ENCODE measurements around the gene ARPIN.
"Not testable (repeated sequence)": the region's sequence is repeated elsewhere in the genome, so short reads cannot be mapped to it uniquely, and the experiment has no call there.

The ARPIN gene

DNA sequence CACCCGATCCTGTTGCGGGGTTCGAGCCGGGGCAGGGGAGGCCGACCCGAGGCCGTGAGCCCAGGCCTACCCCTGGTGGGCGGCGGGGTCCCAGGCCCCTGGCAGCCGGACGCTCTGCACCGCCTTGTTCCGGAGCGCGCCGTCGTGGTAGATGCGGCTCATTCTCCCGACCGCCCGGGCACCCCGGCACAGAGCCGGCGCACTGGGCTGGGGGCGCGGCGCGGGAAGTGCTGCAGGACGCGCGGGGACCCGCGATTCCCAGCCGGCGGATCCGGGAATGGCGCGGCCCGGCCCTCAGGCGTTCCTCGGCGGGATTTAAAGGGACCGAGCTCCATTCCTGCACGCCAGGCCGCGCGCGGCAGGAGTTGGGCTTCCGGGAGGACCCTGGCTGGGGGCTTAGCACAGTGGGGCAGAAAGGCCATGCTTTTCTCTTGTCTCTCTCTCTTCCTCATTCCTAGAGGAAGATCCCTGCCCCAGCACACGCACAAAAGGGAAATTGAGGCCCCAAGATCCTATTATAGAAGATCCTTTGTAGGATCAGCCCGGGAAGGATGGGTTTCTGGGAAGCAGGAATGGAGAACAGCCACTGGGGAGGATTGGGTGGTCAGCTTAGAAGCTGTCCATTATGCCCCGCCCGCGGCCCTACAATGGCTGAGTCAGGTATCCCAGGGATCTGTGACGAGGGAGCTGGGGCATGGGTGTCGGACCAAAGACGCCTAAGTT lies at the start of gene ARPIN:
ARPIN (minus strand) TSS at position 279 of the 723 bp plus-strand sequence; CDS start at position 162, 117 bp downstream.
- Histone ChIP-seq H3K9me3 (no peaks in the 10 kb centered on the region), H3K27me3 (no peaks in the 10 kb centered on the region), H3K4me3 (peak within 1 kb of the TSS; percentile 88 to 95), H3K36me3 (peaks cover 0 to 24% (median 17%) of the 10 kb centered on the region in 3 donors), H3K27ac (peak within 1 kb of the TSS; percentile 77 to 84), H3K4me1 (peaks cover 0 to 19% (median 15%) of the 10 kb centered on the region in 4 donors)
- peak; percentile 35 to 77 for DNase-seq
- intact Hi-C loops (cut with DNase I; ENCODE audit: low total_unique reads), result loop anchor here (5.0 kb wide), 1 partner anchor 154 kb away; no protein-coding TSS in a partner anchor
- TF ChIP-seq, protein P1, sequence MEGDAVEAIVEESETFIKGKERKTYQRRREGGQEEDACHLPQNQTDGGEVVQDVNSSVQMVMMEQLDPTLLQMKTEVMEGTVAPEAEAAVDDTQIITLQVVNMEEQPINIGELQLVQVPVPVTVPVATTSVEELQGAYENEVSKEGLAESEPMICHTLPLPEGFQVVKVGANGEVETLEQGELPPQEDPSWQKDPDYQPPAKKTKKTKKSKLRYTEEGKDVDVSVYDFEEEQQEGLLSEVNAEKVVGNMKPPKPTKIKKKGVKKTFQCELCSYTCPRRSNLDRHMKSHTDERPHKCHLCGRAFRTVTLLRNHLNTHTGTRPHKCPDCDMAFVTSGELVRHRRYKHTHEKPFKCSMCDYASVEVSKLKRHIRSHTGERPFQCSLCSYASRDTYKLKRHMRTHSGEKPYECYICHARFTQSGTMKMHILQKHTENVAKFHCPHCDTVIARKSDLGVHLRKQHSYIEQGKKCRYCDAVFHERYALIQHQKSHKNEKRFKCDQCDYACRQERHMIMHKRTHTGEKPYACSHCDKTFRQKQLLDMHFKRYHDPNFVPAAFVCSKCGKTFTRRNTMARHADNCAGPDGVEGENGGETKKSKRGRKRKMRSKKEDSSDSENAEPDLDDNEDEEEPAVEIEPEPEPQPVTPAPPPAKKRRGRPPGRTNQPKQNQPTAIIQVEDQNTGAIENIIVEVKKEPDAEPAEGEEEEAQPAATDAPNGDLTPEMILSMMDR (IDR thresholded peaks at IDR 0.05), result no peak

DNA sequence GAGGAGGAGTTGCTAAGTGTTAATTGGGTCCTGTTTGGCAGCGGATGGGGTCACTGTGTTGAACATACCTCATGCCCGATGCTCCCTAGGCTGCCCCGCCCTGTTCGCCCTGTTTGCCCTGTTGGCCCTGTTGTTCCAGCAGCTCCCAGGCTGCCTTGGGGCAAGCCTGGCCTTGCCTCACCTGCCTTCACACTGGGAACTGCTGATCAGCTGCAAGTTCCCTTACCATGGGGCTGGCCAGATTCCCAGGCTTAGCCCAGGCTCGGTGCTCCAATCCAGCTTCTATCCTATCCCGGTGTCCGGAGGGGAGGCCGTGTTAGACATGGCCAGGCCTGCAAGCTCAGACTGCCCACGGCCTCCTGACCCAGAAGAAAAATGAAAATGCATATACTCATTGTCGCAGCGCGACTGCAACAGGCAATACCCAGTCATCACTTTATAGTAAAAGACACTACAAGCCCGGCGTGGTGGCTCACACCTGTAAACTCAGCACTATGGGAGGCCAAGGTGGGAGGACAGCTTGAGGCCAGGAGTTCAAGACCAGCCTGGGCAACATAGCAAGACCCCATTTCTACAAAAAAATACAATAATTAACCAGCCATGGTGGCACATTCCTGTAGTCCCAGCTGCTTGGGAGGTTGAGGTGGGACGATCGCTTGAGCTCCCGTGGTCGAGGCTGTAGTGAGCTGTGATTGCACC lies 45.5 kb upstream of the ARPIN start:
- Histone ChIP-seq H3K27ac (no peak overlapping the region), H3K4me3 (no peak overlapping the region), H3K4me1 (peaks cover 0 to 5% (median 0%) of the 10 kb centered on the region in 4 donors), H3K27me3 (peaks cover 0 to 2% of the 10 kb centered on the region in 2 donors), H3K36me3 (no peaks in the 10 kb centered on the region), H3K9me3 (no peaks in the 10 kb centered on the region)
- no peak for DNase-seq
- intact Hi-C loops (cut with DNase I; ENCODE audit: low total_unique reads), result no loop called here
- TF ChIP-seq, protein P1 (IDR thresholded peaks at IDR 0.05), result no peak

DNA sequence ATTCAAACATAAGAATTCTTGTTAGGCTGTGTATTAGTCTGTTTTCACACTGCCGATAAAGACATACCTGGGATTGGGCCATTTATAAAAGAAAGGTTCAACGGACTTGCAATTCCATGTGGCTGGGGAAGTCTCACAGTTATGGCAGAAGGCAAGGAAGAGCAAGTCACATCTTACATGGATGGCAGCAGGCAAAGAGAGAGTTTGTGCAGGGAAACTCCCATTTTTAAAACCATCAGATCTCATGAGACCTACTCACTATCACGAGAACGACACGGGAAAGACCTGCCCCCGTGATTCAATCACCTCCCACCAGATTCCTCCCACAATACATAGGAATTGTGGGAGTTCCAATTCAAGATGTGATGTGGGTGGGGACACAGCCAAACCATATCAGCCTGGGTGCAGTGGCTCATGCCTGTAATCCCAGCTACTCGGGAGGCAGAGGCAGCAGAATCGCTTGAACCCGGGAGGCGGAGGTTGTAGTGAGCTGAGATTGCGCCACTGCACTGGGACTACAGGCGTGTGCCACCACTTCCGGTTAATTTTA lies 42.8 kb upstream of the ARPIN start:
- H3K9me3 ChIP-seq; intact Hi-C loops (cut with DNase I; ENCODE audit: low total_unique reads): not testable (repeated sequence)

DNA sequence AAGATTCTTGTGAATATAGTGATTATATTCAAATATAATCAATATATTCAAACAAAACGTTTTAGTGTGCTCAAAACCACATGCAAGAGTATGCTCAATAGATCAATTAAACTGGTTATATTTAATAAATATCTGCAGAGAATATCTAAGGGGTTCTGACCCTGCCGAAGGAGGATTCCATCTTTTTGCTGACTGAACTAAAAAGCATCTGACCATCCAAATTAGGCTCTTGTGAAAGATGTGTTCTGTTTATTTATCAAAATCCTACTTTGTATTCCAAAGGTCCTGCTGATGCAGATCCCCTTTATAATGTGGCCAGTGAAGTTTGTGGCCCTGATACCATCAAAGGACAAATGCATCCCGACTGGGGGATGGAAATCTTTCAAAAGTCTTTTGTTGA lies 41.8 kb upstream of the ARPIN start:
- TF ChIP-seq, protein P1 (IDR thresholded peaks at IDR 0.05), result no peak
- no peaks in the 10 kb centered on the region for H3K36me3 ChIP-seq
- no peak overlapping the region for H3K4me3 ChIP-seq
- H3K9me3 ChIP-seq, result no peaks in the 10 kb centered on the region
- DNase-seq, result no peak
- H3K27me3 ChIP-seq, result no peaks in the 10 kb centered on the region
- peaks cover 0 to 5% (median 0%) of the 10 kb centered on the region in 4 donors for H3K4me1 ChIP-seq
- no peak overlapping the region for H3K27ac ChIP-seq
- intact Hi-C loops (cut with DNase I; ENCODE audit: low total_unique reads), result no loop called here

More for the DNA sequence above, 42.8 kb upstream of the ARPIN start:
- H3K27me3 ChIP-seq, H3K4me3 ChIP-seq, H3K4me1 ChIP-seq, DNase-seq, H3K27ac ChIP-seq, H3K36me3 ChIP-seq: not testable (repeated sequence)

DNA sequence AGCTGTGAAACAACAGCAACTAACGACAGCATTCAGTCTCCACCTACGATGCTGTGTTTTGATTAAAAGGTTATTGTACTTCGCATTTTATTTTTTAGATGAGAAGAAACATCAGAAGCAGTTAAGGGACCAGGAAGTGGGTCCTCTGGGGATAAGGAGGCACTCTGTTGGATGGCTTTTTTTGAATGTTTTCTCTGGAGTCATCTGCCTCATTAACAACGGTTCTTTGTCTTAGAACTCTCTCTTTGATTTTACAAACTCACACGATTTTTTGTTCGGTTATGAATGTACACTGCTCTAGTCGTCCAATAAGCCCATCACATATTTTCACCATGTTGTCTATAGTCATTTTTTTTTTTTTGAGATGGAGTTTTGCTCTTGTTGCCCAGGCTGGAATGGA lies 36.0 kb upstream of the ARPIN start:
- no peak overlapping the region for H3K27ac ChIP-seq
- TF ChIP-seq, protein P1 (IDR thresholded peaks at IDR 0.05), result no peak
- no peaks in the 10 kb centered on the region for H3K9me3 ChIP-seq
- no peaks in the 10 kb centered on the region for H3K27me3 ChIP-seq
- DNase-seq, result no peak
- H3K4me1 ChIP-seq, result no peaks in the 10 kb centered on the region
- intact Hi-C loops (cut with DNase I; ENCODE audit: low total_unique reads), result no loop called here
- no peak overlapping the region for H3K4me3 ChIP-seq
- H3K36me3 ChIP-seq, result no peaks in the 10 kb centered on the region

DNA sequence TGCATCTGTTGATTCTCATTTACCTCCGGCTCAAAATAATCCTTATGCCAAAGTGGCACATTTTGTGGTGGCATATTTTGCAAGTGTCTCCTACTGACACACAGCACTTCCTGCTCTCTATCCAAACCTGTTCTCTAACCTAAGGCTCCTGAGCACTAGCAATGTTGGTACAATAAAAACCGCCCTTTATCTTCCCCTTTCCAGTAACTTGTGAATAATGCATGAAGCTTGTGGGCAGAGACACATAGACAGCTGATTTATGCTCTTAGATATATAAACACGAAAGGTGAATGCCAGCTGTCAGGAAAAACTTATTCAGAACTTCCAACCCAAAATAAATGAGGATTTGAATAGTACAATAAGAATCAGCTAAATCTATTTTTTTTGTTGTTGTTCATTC lies 34.6 kb upstream of the ARPIN start:
- H3K27me3 ChIP-seq, result no peaks in the 10 kb centered on the region

More for the DNA sequence above, 34.6 kb upstream of the ARPIN start:
- Histone ChIP-seq H3K4me3 (no peak overlapping the region), H3K9me3 (no peaks in the 10 kb centered on the region), H3K4me1 (no peaks in the 10 kb centered on the region), H3K27ac (no peak overlapping the region), H3K36me3 (no peaks in the 10 kb centered on the region)
- intact Hi-C loops (cut with DNase I; ENCODE audit: low total_unique reads), result no loop called here
- DNase-seq, result no peak
- TF ChIP-seq, protein P1 (IDR thresholded peaks at IDR 0.05), result no peak

Data from tibial artery (tissue), 4 donors.